Activated CD4-positive, alpha-beta memory T cell treated with anti-CD3 and anti-CD28 coated beads for 36 hours (primary cell): ENCODE measurements around the gene CEP95. TPM values are rescaled to one million over a fixed set of nuclear protein-coding genes. Genes with fewer than 3 reads are reported as not detected.
A peak's percentile ranks its signal among the peaks of the same experiment; 100 is the strongest.

ENCODE experiments used
- CTCF ChIA-PET: fragments of 350-600 bp; sonication (Branson Sonifier 250); formaldehyde crosslinking; loops from one replicate; lab custom pipeline; 2021; ENCODE audit warnings: antibody characterized with exemption, inconsistent platforms; lab: Charles Lee
- POLR2A ChIA-PET: fragments of 350-600 bp; sonication (Branson Sonifier 250); formaldehyde crosslinking; loops from one replicate; lab custom pipeline; 2021; ENCODE audit warnings: antibody characterized with exemption; lab: Charles Lee
- DNase-seq: peaks from one replicate; pipeline ENCODE4 v3.0.0-alpha.2; 2020
- H3K27ac Mint-ChIP-seq: one replicate; pipeline ENCODE4 v1.8.0; 2021; ENCODE audit warnings: mixed read lengths
- H3K27me3 Mint-ChIP-seq: one replicate; pipeline ENCODE4 v1.8.0; 2021; ENCODE audit warnings: mixed read lengths
- H3K36me3 Mint-ChIP-seq: one replicate; pipeline ENCODE4 v1.8.0; 2021; ENCODE audit warnings: mixed read lengths
- H3K4me1 Mint-ChIP-seq: one replicate; pipeline ENCODE4 v1.8.0; 2021; ENCODE audit warnings: low read depth, mixed read lengths
- H3K4me3 Mint-ChIP-seq: one replicate; pipeline ENCODE4 v1.8.0; 2021; ENCODE audit warnings: mild to moderate bottlenecking, mixed read lengths
- H3K9me3 Mint-ChIP-seq: one replicate; pipeline ENCODE4 v1.8.0; 2021; ENCODE audit warnings: mixed read lengths
- intact Hi-C: fragments of 100-400 bp; cut with micrococcal nuclease; formaldehyde crosslinking; loops from one replicate; pipeline ENCODE4 v1.15.1; 2023
- total RNA-seq, 2 experiments: library from RNA; stranded (reverse); gene quantifications; one replicate each; pipeline ENCODE4 v1.2.3, GENCODE V29; 2021

The CEP95 gene
- total RNA-seq, 2 experiments from 2014 or later: 29.9 to 37.8 TPM

DNA sequence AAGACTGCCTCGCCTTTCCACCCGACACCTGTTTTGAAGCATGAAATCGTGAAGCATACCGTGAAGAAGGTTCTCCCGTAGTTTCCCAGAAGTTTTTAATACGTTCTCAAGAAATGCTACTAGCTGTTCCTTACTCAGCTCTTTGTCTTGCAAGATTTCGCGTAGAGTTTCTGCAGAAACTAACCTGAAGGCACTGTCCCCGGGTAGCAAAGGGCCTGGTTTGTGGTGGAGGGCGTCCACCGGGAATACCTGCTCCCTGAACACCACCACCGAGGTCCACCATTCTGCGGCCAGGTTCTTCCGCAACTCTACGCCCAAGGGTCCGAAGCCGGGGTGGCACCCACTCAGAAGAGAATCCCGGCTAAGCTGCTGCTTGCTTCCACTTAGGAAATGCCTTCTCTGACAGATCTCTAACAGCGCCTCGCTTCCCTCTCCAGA is 10.4 kb upstream of the CEP95 start:
- Mint-ChIP-seq H3K4me3 (peak overlapping the region; percentile 96), H3K27ac (peak overlapping the region; percentile 93), H3K36me3 (peaks cover 52% of the 10 kb centered on the region), H3K9me3 (no peaks in the 10 kb centered on the region), H3K4me1 (peaks cover 72% of the 10 kb centered on the region), H3K27me3 (no peaks in the 10 kb centered on the region)
- ChIA-PET POLR2A (interaction anchor here (0.6 to 5.2 kb wide), 6 partner anchors 10 to 372 kb away, joined by 3 to 125 read pairs (median 4); partner anchors contain the start of genes CEP95 and DDX5), CTCF (interaction anchor here (0.6 to 4.8 kb wide), 6 partner anchors 10 to 177 kb away, joined by 3 to 46 read pairs (median 6); partner anchors contain the start of genes CEP95 and DDX5)
- intact Hi-C loops: loop anchor here (2.0 to 10.0 kb wide), 3 partner anchors 152 to 349 kb away; no protein-coding TSS in a partner anchor
- no peak for DNase-seq

DNA sequence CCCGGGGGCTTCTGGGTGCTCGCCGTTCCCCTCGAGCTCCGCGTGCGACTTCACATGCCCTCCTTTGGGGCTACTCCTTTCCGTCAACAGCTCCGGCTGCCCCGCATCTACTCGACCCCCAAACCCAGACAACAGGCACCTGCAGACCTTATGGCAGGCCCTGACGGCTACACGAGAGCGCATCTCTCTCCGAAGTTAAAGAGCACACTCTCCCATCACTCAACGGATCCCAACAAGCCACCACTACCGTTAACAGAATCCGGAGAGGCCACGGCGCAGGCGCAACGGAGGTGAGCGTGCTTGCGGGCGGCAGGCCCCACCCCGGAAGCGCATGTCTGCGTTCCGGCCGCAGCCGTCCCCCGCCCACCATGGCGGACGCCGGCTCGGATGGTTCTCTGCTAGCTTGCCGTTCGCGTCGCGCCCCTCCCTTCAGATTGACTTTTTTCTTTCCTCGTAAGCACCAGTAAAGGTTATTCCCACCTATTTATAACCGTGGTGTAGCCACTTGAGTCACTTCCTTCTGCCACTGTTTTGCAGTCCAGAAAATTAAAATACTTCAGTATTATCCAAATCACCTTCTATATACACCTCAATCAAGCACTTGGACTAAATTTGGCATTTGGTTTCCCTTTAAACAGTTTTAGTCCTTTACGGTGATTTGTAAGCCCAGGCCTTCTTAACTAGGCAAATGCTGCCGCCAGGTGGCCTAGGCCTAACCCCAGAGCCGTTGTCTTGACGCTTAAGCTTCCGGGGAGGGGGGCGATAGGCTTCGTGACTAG is 9.8 kb upstream of the CEP95 start, which contains the start of gene POLG2:
POLG2 (minus strand) TSS at position 269 of the 779 bp plus-strand sequence; CDS start at position 183, 86 bp downstream.
- Mint-ChIP-seq H3K4me3 (peak within 1 kb of the TSS; percentile 96), H3K9me3 (no peaks in the 10 kb centered on the region), H3K27ac (peak within 1 kb of the TSS; percentile 93), H3K27me3 (no peaks in the 10 kb centered on the region), H3K36me3 (peaks cover 53% of the 10 kb centered on the region), H3K4me1 (peaks cover 74% of the 10 kb centered on the region)
- POLR2A ChIA-PET: interaction anchor here (0.6 to 5.2 kb wide), 7 partner anchors 9 to 373 kb away, joined by 3 to 125 read pairs (median 4); partner anchors contain the start of genes CEP95 and DDX5
- intact Hi-C loops: loop anchor here (1.0 to 10.0 kb wide), 4 partner anchors 9 to 350 kb away; partner anchors contain the start of genes CEP95 and DDX5
- DNase-seq: peak; percentile 97
- CTCF ChIA-PET: interaction anchor here (0.6 to 4.8 kb wide), 7 partner anchors 9 to 177 kb away, joined by 3 to 46 read pairs (median 4); partner anchors contain the start of genes CEP95 and DDX5

DNA sequence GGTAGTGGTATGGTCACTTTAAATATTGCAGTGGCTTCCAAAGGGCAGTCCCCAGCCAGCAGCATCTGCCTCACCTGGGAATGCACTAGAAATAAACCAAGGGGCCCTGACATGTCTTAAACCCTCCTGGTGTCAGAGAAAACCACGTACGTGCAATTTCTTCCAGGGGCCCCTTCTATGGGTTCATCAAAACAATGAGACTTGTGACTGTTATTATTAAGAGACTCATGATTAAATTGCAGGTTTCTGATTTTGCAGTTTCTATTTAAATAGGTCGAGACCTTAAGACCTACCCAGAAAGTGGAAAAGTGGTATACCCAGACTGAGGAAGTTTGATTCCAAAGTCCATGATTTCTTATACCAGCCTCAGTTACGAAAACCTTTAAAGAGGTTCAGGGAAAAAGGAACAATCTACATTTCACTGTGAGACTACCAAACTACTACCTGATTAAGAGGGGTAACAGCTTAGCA is 9.2 kb upstream of the CEP95 start:
- Mint-ChIP-seq H3K4me1 (peaks cover 76% of the 10 kb centered on the region), H3K9me3 (no peaks in the 10 kb centered on the region), H3K36me3 (peaks cover 56% of the 10 kb centered on the region), H3K27ac (peak overlapping the region; percentile 93), H3K27me3 (no peaks in the 10 kb centered on the region), H3K4me3 (peak overlapping the region; percentile 96)
- ChIA-PET POLR2A (interaction anchor here (1.3 to 5.2 kb wide), 3 partner anchors 9 to 152 kb away, joined by 5 to 125 read pairs (median 6); partner anchors contain the start of genes CEP95 and DDX5), CTCF (interaction anchor here (1.4 to 4.8 kb wide), 4 partner anchors 9 to 102 kb away, joined by 3 to 46 read pairs (median 8); partner anchors contain the start of genes CEP95 and DDX5)
- intact Hi-C loops: loop anchor here (1.0 to 10.0 kb wide), 4 partner anchors 9 to 350 kb away; partner anchors contain the start of genes CEP95 and DDX5
- no peak for DNase-seq

DNA sequence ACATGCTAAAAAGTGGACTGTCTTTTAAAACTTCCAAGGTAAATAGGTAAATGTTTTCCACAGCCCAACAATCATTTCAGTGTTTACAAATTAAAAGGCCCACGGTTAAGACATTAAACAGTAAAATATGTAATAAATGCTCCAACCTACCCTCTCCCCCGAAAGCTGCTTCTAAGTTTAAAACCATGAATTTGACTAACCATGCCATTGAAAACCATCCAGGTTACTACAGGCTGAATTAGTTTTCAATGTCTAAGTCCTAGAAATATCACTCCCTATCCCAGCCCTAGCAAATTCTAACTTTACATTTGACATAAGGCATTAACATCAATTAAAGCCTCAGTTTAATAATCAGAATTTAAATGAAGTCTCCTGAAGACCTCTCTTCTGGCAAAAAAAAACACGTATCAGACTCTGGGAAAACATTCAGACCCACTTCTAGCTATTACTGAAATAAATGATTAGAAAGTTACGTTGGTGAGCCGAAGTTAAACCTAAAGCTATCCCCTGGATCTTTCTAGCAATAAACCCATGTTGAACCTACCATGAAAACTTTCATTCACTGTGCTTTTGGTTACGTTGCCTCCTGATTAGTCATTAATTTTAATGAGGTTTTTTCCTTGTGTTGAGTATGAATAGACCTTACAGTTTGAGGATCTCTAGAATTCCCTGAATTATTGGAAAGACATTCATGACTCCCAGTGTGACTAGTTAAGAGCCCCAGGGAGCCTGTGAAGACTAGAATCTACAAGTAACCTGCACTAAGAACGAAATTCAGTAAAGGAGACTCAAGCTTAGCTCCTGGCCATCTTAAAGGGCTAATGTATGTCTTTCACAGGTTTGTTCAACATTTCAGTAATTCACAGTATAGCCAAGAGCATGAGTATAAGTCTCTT is 8.2 kb upstream of the CEP95 start:
- Mint-ChIP-seq H3K36me3 (peaks cover 62% of the 10 kb centered on the region), H3K27ac (peak overlapping the region; percentile 93), H3K9me3 (no peaks in the 10 kb centered on the region), H3K4me1 (peaks cover 82% of the 10 kb centered on the region), H3K4me3 (no peak overlapping the region), H3K27me3 (no peaks in the 10 kb centered on the region)
- CTCF ChIA-PET: interaction anchor here (0.7 to 4.8 kb wide), 4 partner anchors 8 to 101 kb away, joined by 3 to 46 read pairs (median 7); partner anchors contain the start of genes CEP95 and DDX5
- POLR2A ChIA-PET: interaction anchor here (0.6 to 5.2 kb wide), 7 partner anchors 8 to 163 kb away, joined by 3 to 125 read pairs (median 5); partner anchors contain the start of genes CEP95, DDX5 and SMURF2
- intact Hi-C loops: loop anchor here (5.0 to 10.0 kb wide), 2 partner anchors 194 to 351 kb away; no protein-coding TSS in a partner anchor
- no peak for DNase-seq

DNA sequence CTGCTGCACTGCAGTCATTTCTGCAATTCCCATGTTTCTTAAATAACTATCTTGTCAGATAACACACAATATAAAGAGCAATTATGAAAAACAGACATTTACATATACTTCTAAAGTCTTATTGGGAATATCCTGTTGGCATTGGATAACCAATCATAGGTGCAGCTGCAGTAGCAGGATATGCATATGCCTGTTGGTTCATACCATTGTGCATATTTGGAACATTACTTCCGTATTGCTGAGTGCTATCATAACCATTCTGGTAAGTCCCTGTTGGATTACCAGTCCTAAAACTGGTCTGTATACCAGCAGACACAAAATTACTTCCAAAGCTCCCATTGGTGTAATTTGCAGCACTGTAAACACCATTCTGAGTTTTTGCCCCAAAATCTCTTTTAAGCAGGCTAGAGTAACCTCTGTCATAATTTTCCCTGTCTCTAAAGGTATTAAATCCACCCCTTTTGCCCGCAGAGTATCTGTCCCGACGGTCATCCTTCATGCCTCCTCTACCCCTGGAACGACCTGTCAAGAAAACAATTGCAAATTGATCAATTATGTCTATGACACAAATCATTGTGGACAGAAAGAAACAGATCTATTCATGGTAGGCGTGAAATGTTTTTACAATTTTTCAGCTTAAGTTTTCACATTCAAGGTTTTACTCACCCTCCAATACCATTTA is 6.8 kb upstream of the CEP95 start:
- ChIA-PET POLR2A (no interaction called here), CTCF (interaction anchor here (0.6 to 2.3 kb wide), 3 partner anchors 9 to 99 kb away, joined by 3 to 11 read pairs (median 5); no protein-coding TSS in a partner anchor)
- intact Hi-C loops: loop anchor here (5.0 to 10.0 kb wide), 5 partner anchors 195 to 725 kb away; partner anchors contain the start of genes CCDC47 and DDX42
- Mint-ChIP-seq H3K36me3 (peaks cover 67% of the 10 kb centered on the region), H3K27me3 (no peaks in the 10 kb centered on the region), H3K4me3 (no peak overlapping the region), H3K9me3 (no peaks in the 10 kb centered on the region), H3K4me1 (peaks cover 84% of the 10 kb centered on the region), H3K27ac (peak overlapping the region; percentile 67)
- DNase-seq: no peak

DNA sequence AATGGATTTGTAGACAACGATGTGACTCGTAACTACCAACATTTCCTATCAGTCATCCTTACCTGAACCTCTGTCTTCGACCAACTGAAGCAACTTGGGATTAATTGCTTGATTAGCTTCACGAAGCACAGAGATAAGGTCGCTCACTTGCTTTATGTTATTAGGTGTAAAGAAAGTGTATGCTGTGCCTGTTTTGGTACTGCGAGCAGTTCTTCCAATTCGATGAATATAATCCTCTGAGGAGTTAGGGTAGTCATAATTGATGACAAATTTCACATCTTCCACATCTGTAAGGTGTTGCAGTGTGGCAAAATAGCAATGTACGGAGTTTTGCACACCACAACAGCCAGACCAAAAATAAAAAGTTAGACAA is 6.3 kb upstream of the CEP95 start:
- Mint-ChIP-seq H3K36me3 (peaks cover 71% of the 10 kb centered on the region), H3K27ac (peak overlapping the region; percentile 67), H3K9me3 (no peaks in the 10 kb centered on the region), H3K27me3 (peaks cover 1% of the 10 kb centered on the region), H3K4me3 (no peak overlapping the region), H3K4me1 (peaks cover 83% of the 10 kb centered on the region)
- POLR2A ChIA-PET: no interaction called here
- DNase-seq: no peak
- CTCF ChIA-PET: interaction anchor here (1.0 kb wide), 1 partner anchor 10 kb away, joined by 3 read pairs; no protein-coding TSS in a partner anchor
- intact Hi-C loops: loop anchor here (10.0 kb wide), 3 partner anchors 436 to 726 kb away; partner anchors contain the start of genes CCDC47 and DDX42

DNA sequence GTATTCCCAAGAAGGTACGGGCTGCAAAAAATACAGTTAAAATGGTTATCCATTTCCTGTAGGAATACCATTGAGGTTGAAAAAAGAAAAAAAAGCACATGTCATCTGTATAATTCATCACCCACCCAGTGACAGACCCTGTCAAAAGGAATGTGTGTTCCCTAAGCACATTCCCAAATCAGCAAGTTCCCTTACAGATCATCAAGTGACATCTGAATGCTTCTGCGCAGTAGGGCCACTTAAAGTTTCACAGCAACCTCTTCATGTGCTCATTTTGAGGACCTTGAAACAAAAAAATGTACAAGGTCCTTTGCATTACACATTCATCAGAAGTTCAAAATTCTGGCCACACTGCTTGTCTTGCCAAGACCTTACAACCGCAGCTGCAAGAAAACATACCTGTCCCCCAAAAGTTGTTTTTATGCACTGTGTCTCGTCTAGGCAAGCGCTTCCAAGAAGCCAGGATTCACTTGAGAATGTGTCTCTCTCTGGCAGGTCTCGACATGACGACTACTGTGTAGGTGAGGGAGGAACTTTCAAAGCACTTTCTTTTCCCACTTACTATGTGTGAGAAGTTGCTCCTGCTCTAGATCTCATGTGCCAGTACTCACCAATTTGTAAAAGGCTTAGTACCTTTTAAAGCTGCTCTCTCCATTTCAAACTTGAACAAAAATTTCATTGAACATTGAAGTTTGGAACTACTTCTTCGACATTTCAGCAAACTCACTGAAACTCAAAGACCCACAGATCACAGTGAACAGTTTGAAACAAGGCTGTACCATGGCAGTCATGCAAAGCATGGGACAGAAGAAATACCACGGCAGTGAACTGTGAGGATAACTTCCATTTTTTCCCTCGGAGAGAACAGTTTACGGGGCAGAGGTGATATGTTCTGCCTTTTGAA is 5.7 kb upstream of the CEP95 start:
- H3K4me1 Mint-ChIP-seq: peaks cover 78% of the 10 kb centered on the region
- intact Hi-C loops: loop anchor here (10.0 kb wide), 3 partner anchors 436 to 726 kb away; partner anchors contain the start of genes CCDC47 and DDX42

DNA sequence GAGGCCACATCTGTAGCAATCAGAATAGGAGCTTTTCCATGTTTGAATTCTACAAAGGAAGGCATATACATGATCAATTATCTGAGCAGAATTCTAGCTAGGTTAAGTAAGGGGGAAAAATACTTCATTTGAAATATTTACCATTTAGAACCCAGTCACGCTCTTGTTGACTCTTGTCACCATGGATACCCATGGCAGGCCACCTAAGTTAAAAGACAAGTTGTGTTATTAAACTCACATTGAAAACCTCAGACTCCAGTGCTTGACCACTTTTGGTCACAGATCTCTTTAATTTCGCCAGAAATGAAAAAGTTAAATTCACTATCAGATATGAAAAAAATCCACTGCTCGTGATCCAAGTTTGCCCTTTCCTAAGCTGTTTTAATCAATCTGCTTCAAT is 4.8 kb upstream of the CEP95 start:
- H3K4me1 Mint-ChIP-seq: peaks cover 76% of the 10 kb centered on the region
- peaks cover 79% of the 10 kb centered on the region for H3K36me3 Mint-ChIP-seq
- intact Hi-C loops: loop anchor here (10.0 kb wide), 3 partner anchors 437 to 727 kb away; partner anchors contain the start of genes CCDC47 and DDX42
- peaks cover 2% of the 10 kb centered on the region for H3K27me3 Mint-ChIP-seq
- H3K4me3 Mint-ChIP-seq: no peak overlapping the region
- peak overlapping the region; percentile 67 for H3K27ac Mint-ChIP-seq
- no peak for DNase-seq
- H3K9me3 Mint-ChIP-seq: no peaks in the 10 kb centered on the region
- ChIA-PET POLR2A (no interaction called here), CTCF (no interaction called here)

More for the DNA sequence above, 5.7 kb upstream of the CEP95 start:
- no peak for DNase-seq
- POLR2A ChIA-PET: no interaction called here
- peaks cover 2% of the 10 kb centered on the region for H3K27me3 Mint-ChIP-seq
- H3K9me3 Mint-ChIP-seq: no peaks in the 10 kb centered on the region
- no peak overlapping the region for H3K4me3 Mint-ChIP-seq
- peaks cover 77% of the 10 kb centered on the region for H3K36me3 Mint-ChIP-seq
- peak overlapping the region; percentile 67 for H3K27ac Mint-ChIP-seq
- CTCF ChIA-PET: interaction anchor here (1.0 kb wide), 1 partner anchor 10 kb away, joined by 3 read pairs; no protein-coding TSS in a partner anchor

DNA sequence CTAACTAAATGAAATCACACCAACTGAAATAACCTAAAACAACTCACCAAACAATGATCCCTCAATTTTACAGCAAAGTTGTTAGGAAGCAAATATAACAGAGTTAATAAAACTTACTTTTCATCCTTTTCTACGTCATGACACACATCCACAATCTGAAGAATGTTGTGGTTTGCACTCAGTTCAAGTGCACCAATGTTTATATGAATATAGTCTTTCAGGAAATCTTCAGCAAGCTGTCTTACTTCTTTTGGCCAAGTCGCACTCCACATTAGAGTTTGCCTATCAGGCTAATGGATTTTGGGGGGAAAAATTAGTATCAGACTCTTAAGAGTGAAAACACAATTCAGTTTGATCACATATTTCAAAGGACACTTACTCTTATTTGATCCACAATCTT is 4.0 kb upstream of the CEP95 start:
- no peak for DNase-seq
- Mint-ChIP-seq H3K36me3 (peaks cover 78% of the 10 kb centered on the region), H3K9me3 (no peaks in the 10 kb centered on the region), H3K4me3 (no peak overlapping the region), H3K27me3 (peaks cover 2% of the 10 kb centered on the region), H3K27ac (peak overlapping the region; percentile 77), H3K4me1 (peaks cover 72% of the 10 kb centered on the region)
- CTCF ChIA-PET: interaction anchor here (1.0 to 1.6 kb wide), 2 partner anchors 10 to 12 kb away, joined by 4 to 6 read pairs; no protein-coding TSS in a partner anchor
- POLR2A ChIA-PET: interaction anchor here (0.5 to 1.5 kb wide), 2 partner anchors 10 to 69 kb away, joined by 3 to 6 read pairs; no protein-coding TSS in a partner anchor
- intact Hi-C loops: loop anchor here (10.0 kb wide), 3 partner anchors 438 to 728 kb away; partner anchors contain the start of genes CCDC47 and DDX42
